ENCODE results near the gene EIF4G3.
A peak's percentile ranks its signal among the peaks of the same experiment; 100 is the strongest.
"Not testable (repeated sequence)": the region's sequence is repeated elsewhere in the genome, so short reads cannot be mapped to it uniquely, and the experiment has no call there.

Gene EIF4G3

GRCh38 chr1:20870718-20871117 lies 306.0 kb downstream of the EIF4G3 start:
- no peak for DNase-seq (ENCODE audit: low read depth)

DNA sequence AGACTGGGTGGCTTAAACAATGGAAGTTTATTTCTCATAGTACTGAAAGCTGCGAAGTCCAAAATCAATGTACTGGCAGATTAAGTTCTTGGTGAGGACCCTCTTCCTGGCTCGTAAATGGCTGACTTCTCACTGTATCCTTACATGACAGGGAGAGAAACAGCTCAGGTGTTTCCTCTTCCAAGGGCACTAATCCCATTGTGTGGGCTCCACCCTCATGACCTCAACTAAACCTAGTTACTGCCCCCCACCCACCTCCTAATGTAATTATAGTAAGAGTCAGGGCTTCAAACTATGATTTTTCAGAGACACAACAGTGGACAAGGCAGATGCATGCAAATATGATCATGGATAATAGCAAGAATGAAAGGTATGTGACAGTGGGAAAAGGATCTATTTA lies 308.4 kb downstream of the EIF4G3 start:
- no peak for DNase-seq (ENCODE audit: low read depth)

GRCh38 chr1:20867847-20868246 lies 308.9 kb downstream of the EIF4G3 start:
- no peak for DNase-seq (ENCODE audit: low read depth)

- DNase-seq (ENCODE audit: low read depth) = no peak
Observed at GRCh38 chr1:20867062-20867461, 309.6 kb downstream of the EIF4G3 start.

GRCh38 chr1:20865001-20865400 lies 311.7 kb downstream of the EIF4G3 start:
- no peak for DNase-seq (ENCODE audit: low read depth)

- no peak for DNase-seq (ENCODE audit: low read depth)
Observed at GRCh38 chr1:20854529-20854928, 322.2 kb downstream of the EIF4G3 start.

DNA sequence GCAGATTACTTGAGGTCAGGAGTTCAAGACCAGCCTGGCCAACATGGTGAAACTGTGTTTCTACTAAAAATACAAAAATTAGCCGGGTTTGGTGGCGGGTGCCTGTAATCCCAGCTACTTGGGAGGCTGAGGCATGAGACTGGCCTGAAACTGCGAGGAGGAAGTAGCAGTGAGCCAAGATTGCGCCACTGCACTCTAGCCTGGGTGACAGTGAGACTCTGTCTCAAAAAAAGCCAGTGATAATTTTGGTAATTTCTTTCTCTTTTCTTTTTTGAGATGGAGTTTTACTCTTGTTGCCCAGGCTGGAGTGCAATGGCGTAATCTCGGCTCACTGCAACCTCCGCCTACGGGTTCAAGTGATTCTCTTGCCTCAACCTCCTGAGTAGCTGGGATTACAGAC lies 324.9 kb downstream of the EIF4G3 start:
- DNase-seq (ENCODE audit: low read depth) = not testable (repeated sequence)

- DNase-seq (ENCODE audit: low read depth) = no peak
Observed at GRCh38 chr1:20850021-20850420, 326.7 kb downstream of the EIF4G3 start.

DNA sequence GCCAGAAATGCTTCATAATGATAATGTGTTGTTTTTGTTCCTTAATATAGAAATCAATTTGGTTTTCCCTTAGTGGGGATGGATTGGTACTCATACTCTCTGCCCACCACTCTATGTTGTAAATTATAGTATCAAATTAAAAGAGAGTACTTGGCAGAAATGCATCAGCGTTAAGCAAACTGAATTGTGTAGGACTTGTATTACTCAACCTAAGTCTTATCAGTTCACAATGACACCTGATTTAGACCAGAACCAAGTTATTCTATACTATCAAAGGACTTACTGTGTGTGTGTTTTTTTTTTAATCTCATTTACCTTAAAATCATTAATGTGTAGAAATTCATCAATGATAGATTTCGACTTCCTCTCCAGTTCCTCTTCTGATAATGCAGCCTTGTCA lies 327.6 kb downstream of the EIF4G3 start:
- no peak for DNase-seq (ENCODE audit: low read depth)

- DNase-seq (ENCODE audit: low read depth) = no peak
Observed at GRCh38 chr1:20848162-20848561, 328.5 kb downstream of the EIF4G3 start.

- DNase-seq (ENCODE audit: low read depth) = no peak
Observed at GRCh38 chr1:20847611-20848080, 329.1 kb downstream of the EIF4G3 start.

- no peak for DNase-seq (ENCODE audit: low read depth)
Observed at GRCh38 chr1:20846461-20847374, 330.0 kb downstream of the EIF4G3 start.

DNA sequence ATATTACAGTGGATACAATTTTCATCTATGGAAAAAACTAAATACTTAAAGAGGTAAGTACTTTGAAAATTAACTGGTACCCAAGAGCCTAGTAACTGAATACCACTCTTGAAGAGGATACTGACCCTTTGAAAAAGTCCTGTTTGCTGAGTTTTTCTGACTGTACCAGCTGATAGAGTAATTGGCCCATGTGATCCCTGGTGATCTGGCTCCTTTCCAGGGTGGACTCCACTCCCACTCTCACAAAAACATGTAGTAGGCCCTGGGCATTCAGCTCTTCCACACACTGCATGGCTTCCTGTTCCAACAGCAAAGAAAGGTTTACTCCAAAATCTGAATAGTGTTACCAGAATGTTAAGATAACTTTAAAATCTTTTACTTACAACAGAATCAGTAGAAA lies 336.0 kb downstream of the EIF4G3 start:
- peak; percentile 67 for DNase-seq (ENCODE audit: low read depth)

DNA sequence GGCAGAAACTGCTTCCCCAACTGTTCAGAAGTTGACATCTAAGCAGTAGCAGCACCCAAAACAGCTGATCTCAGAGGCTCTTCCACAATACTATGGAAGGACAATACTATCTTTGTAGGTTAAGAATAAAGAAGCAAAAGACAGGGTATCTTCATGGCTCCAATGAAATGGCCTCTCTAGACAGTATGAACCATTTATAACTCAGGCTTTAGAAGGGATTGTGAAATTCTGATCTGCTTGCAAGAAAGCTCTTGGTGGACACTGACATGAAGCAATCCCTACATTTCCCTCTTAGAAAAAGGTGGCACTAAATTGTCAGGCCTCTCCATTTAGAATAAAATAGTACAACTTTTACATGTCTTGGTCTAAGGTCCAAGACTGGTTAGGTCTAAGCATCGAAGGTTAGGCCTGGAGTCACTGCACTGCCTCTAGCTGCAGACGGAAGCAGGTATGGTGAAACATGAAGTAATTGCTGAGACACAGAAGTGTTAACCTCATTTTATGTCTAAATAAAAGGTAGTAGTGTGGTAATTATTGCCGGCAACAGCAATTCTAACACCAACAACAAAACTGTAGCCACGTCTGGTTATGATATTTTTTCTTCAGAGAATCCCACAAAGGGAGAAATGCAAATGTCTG lies 339.0 kb downstream of the EIF4G3 start:
- no peak for DNase-seq (ENCODE audit: low read depth)

DNA sequence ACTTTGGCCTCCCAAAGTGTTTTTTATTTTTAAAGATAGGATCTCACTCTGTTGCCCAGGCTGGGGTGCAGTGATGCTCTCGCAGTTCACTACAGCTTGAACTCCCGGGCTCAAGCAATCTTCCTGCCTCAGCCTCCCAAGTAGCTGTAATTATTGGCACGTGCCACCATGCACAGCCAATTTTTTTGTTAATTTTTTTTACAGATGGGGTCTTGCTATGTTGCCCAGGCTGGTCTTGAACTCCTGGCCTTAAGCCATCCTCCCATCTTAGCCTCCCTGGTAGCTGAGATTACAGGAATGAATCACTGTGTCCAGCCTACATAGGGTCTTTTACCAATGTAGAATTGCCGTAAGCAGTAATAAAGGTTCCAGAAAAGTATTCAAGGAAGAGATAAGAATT lies 340.5 kb downstream of the EIF4G3 start:
- no peak for DNase-seq (ENCODE audit: low read depth)

- DNase-seq (ENCODE audit: low read depth) = no peak
Observed at GRCh38 chr1:20834780-20835179, 341.9 kb downstream of the EIF4G3 start.

- no peak for DNase-seq (ENCODE audit: low read depth)
Observed at GRCh38 chr1:20834192-20834591, 342.5 kb downstream of the EIF4G3 start.

DNA sequence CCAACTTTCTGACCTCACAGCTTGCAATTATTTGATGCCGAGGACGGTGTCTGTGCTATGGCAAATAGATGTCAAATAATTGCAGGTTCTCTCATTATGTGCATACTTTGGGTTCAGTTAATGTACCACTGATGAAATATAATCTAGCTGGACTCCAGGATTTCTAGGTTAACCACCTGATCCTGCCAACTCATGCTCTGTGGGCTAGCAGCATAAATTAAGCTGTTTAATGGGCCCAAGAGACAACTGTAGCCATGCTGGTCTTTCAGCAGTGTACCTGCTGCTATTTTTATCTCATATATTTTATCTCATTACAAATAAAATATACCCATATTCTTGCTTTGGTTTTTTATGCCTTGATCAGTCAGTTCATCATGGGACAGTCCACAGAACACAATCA lies 346.3 kb downstream of the EIF4G3 start:
- no peak for DNase-seq (ENCODE audit: low read depth)

GRCh38 chr1:20829946-20830345 lies 346.8 kb downstream of the EIF4G3 start:
- no peak for DNase-seq (ENCODE audit: low read depth)

DNA sequence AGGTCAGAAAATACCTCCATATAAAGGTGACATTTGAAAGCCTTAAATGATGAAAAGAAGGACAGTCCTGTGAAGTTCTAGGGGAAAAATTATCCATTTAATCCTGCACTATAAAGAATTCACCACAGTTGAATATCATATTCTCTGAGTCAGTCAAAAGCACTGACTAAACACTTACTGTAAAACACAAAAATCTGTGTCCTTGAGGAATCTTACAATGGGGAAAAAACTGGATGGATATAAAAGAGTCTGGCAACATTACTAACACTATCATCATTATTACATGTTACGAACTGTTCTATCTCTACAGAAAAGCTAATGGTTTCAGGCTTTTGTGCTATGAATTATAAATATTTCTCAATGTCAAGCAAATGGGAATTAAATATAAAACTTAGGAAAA lies 347.2 kb downstream of the EIF4G3 start:
- no peak for DNase-seq (ENCODE audit: low read depth)

GRCh38 chr1:20823845-20824244 lies 352.9 kb downstream of the EIF4G3 start:
- DNase-seq (ENCODE audit: low read depth) = no peak

- no peak for DNase-seq (ENCODE audit: low read depth)
Observed at GRCh38 chr1:20821466-20821865, 355.2 kb downstream of the EIF4G3 start.

DNA sequence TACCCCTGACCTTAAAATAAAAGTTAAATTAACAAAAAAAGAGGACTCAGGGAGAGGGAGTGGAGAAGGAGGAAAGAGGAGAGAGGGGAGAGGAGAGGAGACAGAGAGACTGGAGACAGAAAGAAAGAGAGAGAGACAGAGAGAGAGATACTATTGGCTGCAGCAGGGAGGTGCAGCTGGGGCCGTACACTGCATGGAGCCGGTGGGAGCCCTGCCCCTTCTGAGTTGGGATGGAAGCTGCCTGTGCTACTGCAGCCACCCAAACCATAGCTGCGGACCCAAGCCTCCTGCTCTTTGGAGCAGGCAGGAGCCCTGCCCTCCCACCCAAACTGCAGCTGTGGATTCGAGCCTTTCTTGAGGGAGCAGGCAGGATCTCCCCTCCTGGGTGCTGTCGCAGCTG lies 356.9 kb downstream of the EIF4G3 start:
- DNase-seq (ENCODE audit: low read depth) = no peak

DNA sequence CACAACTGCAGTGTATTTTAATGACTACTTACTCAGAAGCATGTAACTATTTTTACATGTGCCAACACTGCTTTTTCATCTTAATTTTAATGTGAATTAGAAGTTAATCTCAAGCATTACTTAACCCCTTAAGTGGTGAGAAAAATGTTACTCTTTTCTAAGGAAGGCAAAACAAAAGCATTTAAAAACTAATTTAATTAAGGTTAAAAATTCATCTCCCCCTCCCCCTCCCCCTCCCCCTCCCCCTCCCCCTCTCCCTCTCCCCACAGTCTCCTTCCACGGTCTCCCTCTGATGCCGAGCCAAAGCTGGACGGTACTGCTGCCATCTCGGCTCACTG lies 362.2 kb downstream of the EIF4G3 start:
- no peak for DNase-seq (ENCODE audit: low read depth)
